Measurements from ENCODE around the gene CNTN1.

DNA sequence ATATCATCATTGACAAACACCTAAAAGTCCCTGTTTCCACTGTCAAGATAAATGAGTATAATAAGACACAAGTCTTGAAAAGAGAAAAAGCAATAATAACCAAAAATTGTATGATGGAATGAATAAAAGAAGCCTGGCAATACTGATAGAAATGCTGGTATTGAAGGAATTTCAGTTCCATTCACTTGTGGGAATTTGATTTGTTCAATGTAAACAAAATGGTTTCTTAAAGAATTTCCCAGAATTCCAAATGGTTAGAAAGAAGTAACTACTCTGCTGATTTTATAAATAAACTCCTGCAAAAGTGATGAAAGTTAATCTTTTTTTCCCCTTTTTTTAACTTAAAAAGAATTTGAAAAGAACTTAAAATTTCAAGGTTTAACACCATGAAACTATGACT is 366.0 kb downstream of the CNTN1 start:
- TF ChIP-seq YY1 (IDR thresholded peaks at IDR 0.05; ENCODE audit: insufficient read depth, insufficient read length): no peak
- no peak for TF ChIP-seq ZNF274 (IDR thresholded peaks at IDR 0.05; ENCODE audit: low read depth, low read length)

Data from NT2/D1 (cell line).